ENCODE measurements around the gene SAV1.

DNA sequence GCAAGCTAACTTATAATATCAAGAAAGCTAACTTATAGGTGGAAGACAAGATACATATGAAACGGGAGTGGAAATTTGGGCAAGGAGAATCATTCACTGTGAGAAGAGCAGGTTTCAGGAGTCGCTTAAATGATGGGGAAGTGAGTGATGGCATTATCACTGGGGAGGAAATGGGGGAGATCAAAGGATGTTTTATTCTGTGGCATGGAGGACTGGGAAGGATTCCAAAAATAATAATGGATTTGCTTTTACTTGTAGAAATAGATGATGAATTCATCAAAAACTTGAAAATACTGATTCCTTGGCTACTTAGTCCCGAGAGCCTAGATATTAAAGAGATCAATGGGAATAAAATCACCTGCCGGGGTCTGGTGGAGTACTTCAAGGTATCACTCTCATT lies 47.8 kb downstream of the SAV1 start:
- TF ChIP-seq CTCF (IDR thresholded peaks at IDR 0.05) (no peak), FOXJ3 (CRISPR knock-in tag; IDR thresholded peaks at IDR 0.05; ENCODE audit: borderline replicate concordance) (no peak)
